ENCODE results near the gene DHX58.

Gene DHX58

GRCh38 chr17:42142371-42142896 is 29.9 kb upstream of the DHX58 start (continued):
- TF ChIP-seq PRDM2 (tag by site-specific recombination; IDR thresholded peaks at IDR 0.05; ENCODE audit: borderline replicate concordance) = no peak
- peak; percentile 46; the same call in 1 of the 2 replicates for TF ChIP-seq EGR2 (tag by site-specific recombination; IDR thresholded peaks at IDR 0.05; ENCODE audit: low read depth)
- TF ChIP-seq ATF2 (tag by site-specific recombination; IDR thresholded peaks at IDR 0.05; ENCODE audit: low read depth) = no peak
- no peak for TF ChIP-seq PRDM6 (tag by site-specific recombination; IDR thresholded peaks at IDR 0.05)
- TF ChIP-seq KLF10 (tag by site-specific recombination; IDR thresholded peaks at IDR 0.05) = no peak
- TF ChIP-seq KLF17 (tag by site-specific recombination; IDR thresholded peaks at IDR 0.05) = no peak
- no peak for TF ChIP-seq TCF7L2 (IDR thresholded peaks at IDR 0.05; ENCODE audit: borderline replicate concordance, low read depth, low read length)
- no peak for TF ChIP-seq ZNF792 (tag by site-specific recombination; IDR thresholded peaks at IDR 0.05)
- no peak for TF ChIP-seq ZNF449 (tag by site-specific recombination; IDR thresholded peaks at IDR 0.05)
- no peak for TF ChIP-seq ZIC2 (tag by site-specific recombination; IDR thresholded peaks at IDR 0.05)
- TF ChIP-seq ZNF37A (tag by site-specific recombination; IDR thresholded peaks at IDR 0.05) = no peak
- no peak for TF ChIP-seq ZNF664 (tag by site-specific recombination; IDR thresholded peaks at IDR 0.05)
- peak; percentile 94 for TF ChIP-seq FEZF1 (tag by site-specific recombination; IDR thresholded peaks at IDR 0.05)
- TF ChIP-seq RBAK (tag by site-specific recombination; IDR thresholded peaks at IDR 0.05) = no peak

GRCh38 chr17:42141382-42141781 is 28.9 kb upstream of the DHX58 start:
- CTCF ChIA-PET = no interaction called here

More at GRCh38 chr17:42141382-42141781, 28.9 kb upstream of the DHX58 start:
- Histone ChIP-seq H3K4me3 (ENCODE audit: low read depth, low read length) (no peak overlapping the region), H3K36me3 (ENCODE audit: control insufficient read depth in 2 of 2, insufficient read depth in 1 of 2, low read length in 2 of 2) (peaks cover 17 to 47% of the 10 kb centered on the region in 2 experiments), H3K9me3 (ENCODE audit: control insufficient read depth, insufficient read depth, low read depth, low read length) (no peaks in the 10 kb centered on the region), H3K27ac (ENCODE audit: extremely low read depth, low read depth, low read length) (0 out of 2 replicates have a peak overlapping the region, but pooled peaks have one; percentile 24), H3K4me1 (ENCODE audit: control insufficient read depth, insufficient read depth, low read length) (peaks cover 12% of the 10 kb centered on the region)
- POLR2A ChIA-PET = no interaction called here
- TF ChIP-seq ZNF677 (tag by site-specific recombination; IDR thresholded peaks at IDR 0.05) (no peak), ZBTB20 (tag by site-specific recombination; IDR thresholded peaks at IDR 0.05) (no peak), ZNF776 (tag by site-specific recombination; IDR thresholded peaks at IDR 0.05; ENCODE audit: borderline replicate concordance) (no peak), ZNF623 (tag by site-specific recombination; IDR thresholded peaks at IDR 0.05) (no peak), ZNF362 (tag by site-specific recombination; IDR thresholded peaks at IDR 0.05) (no peak), ZNF596 (tag by site-specific recombination; IDR thresholded peaks at IDR 0.05) (no peak), PRDM6 (tag by site-specific recombination; IDR thresholded peaks at IDR 0.05) (no peak)
